Skeletal muscle cell (primary cell): ENCODE data around the gene MAP9.
"Not testable (repeated sequence)": the region's sequence is repeated elsewhere in the genome, so short reads cannot be mapped to it uniquely, and the experiment has no call there.

Experiments used
- DNase-seq: peaks from one replicate; pipeline ENCODE4 v3.0.0-alpha.2; 2010; ENCODE audit warnings: low read depth
- H3K4me3 ChIP-seq: 2 replicates; pipeline ENCODE4 v1.5.1; 2011; ENCODE audit warnings: low read depth, mild to moderate bottlenecking, control low read depth, low read length, moderate library complexity

Gene MAP9

GRCh38 chr4:155371432-155372043 is 5.2 kb downstream of the MAP9 start:
- H3K4me3 ChIP-seq, result no peak overlapping the region
- no peak for DNase-seq

GRCh38 chr4:155367608-155368007 is 9.2 kb downstream of the MAP9 start:
- DNase-seq, result no peak
- no peak overlapping the region for H3K4me3 ChIP-seq

- DNase-seq, result peak; percentile 26
These were observed 22.7 kb downstream of the MAP9 start for GRCh38 chr4:155353923-155354540.

GRCh38 chr4:155342142-155342541 is 34.6 kb downstream of the MAP9 start:
- peak; percentile 51 for DNase-seq
- H3K4me3 ChIP-seq, result no peak overlapping the region

More at GRCh38 chr4:155353923-155354540, 22.7 kb downstream of the MAP9 start:
- no peak overlapping the region for H3K4me3 ChIP-seq

GRCh38 chr4:155339999-155340398 is 36.8 kb downstream of the MAP9 start:
- no peak overlapping the region for H3K4me3 ChIP-seq
- no peak for DNase-seq

GRCh38 chr4:155339588-155339987 is 37.2 kb downstream of the MAP9 start:
- DNase-seq, result no peak
- no peak overlapping the region for H3K4me3 ChIP-seq

GRCh38 chr4:155338196-155338595 is 38.6 kb downstream of the MAP9 start:
- no peak for DNase-seq
- H3K4me3 ChIP-seq, result no peak overlapping the region

- H3K4me3 ChIP-seq, result no peak overlapping the region
- no peak for DNase-seq
These were observed 40.5 kb downstream of the MAP9 start for GRCh38 chr4:155336242-155336641.

- no peak overlapping the region for H3K4me3 ChIP-seq
- no peak for DNase-seq
These were observed 45.3 kb downstream of the MAP9 start for GRCh38 chr4:155331478-155331877.

- DNase-seq, result no peak
These were observed 54.0 kb downstream of the MAP9 start for GRCh38 chr4:155322782-155323181.

GRCh38 chr4:155321006-155321405 is 55.8 kb downstream of the MAP9 start:
- no peak for DNase-seq

More at GRCh38 chr4:155322782-155323181, 54.0 kb downstream of the MAP9 start:
- H3K4me3 ChIP-seq, result no peak overlapping the region

GRCh38 chr4:155319516-155319915 is 57.2 kb downstream of the MAP9 start:
- no peak for DNase-seq
- no peak overlapping the region for H3K4me3 ChIP-seq

More at GRCh38 chr4:155321006-155321405, 55.8 kb downstream of the MAP9 start:
- no peak overlapping the region for H3K4me3 ChIP-seq

- H3K4me3 ChIP-seq, DNase-seq: not testable (repeated sequence)
These were observed 64.7 kb downstream of the MAP9 start for GRCh38 chr4:155312027-155312426.

GRCh38 chr4:155307731-155308277 is 69.0 kb downstream of the MAP9 start:
- H3K4me3 ChIP-seq, result no peak overlapping the region
- DNase-seq, result no peak

- DNase-seq, result no peak
- no peak overlapping the region for H3K4me3 ChIP-seq
These were observed 71.1 kb downstream of the MAP9 start for GRCh38 chr4:155305619-155306018.

- H3K4me3 ChIP-seq, result no peak overlapping the region
- no peak for DNase-seq
These were observed 72.4 kb downstream of the MAP9 start for GRCh38 chr4:155304375-155304774.

- H3K4me3 ChIP-seq, result no peak overlapping the region
- no peak for DNase-seq
These were observed 77.7 kb downstream of the MAP9 start for GRCh38 chr4:155299103-155299502.
